CD4-positive, alpha-beta memory T cell (primary cell): ENCODE measurements around the gene UBC. TPM values are rescaled to one million over a fixed set of nuclear protein-coding genes. Genes with fewer than 3 reads are reported as not detected.
"Not testable (repeated sequence)": the region's sequence is repeated elsewhere in the genome, so short reads cannot be mapped to it uniquely, and the experiment has no call there.

Source experiments
- CTCF ChIA-PET: fragments of 350-600 bp; sonication (Branson Sonifier 250); formaldehyde crosslinking; loops from one replicate; lab custom pipeline; 2021; ENCODE audit warnings: inconsistent platforms; ENCODE audit not compliant: partially characterized antibody; lab: Charles Lee
- POLR2A ChIA-PET: fragments of 350-600 bp; sonication (Branson Sonifier 250); formaldehyde crosslinking; loops from one replicate; lab custom pipeline; 2021; ENCODE audit not compliant: partially characterized antibody; lab: Charles Lee
- DNase-seq, 5 donors: peaks; one replicate each; pipeline versions ENCODE4 v3.0.0 to v3.0.0-alpha.2; 2020 to 2022; ENCODE audit warnings: mixed read lengths in 1 of 5
- H3K27ac ChIP-seq: one replicate; pipeline ENCODE4 v1.7.0; 2013; ENCODE audit warnings: low read depth, low read length
- H3K27me3 ChIP-seq: 2 replicates; pipeline ENCODE4 v1.7.0; 2013; ENCODE audit warnings: mild to moderate bottlenecking, low read length, moderate library complexity; ENCODE audit not compliant: insufficient read depth
- H3K36me3 ChIP-seq: 2 replicates; pipeline ENCODE4 v1.7.0; 2013; ENCODE audit warnings: mild to moderate bottlenecking, low read length, moderate library complexity; ENCODE audit not compliant: insufficient read depth
- H3K4me1 ChIP-seq: 2 replicates; pipeline ENCODE4 v1.7.0; 2013; ENCODE audit warnings: mild to moderate bottlenecking, low read length, moderate library complexity; ENCODE audit not compliant: insufficient read depth
- H3K4me3 ChIP-seq, 2 donors: one replicate each; pipeline ENCODE4 v1.7.0; 2013; ENCODE audit warnings: low read length in 2 of 2, mild to moderate bottlenecking in 1 of 2
- H3K9me3 ChIP-seq, 2 donors: one replicate each; pipeline ENCODE4 v1.7.0; 2013; ENCODE audit warnings: low read length in 2 of 2, control low read depth in 1 of 2; ENCODE audit not compliant: control insufficient read depth in 1 of 2
- H3K27ac Mint-ChIP-seq, 7 donors: one replicate each; pipeline ENCODE4 v1.8.0; 2020 to 2021; ENCODE audit warnings: mixed read lengths in 7 of 7, mild to moderate bottlenecking in 6 of 7, inconsistent platforms in 3 of 7, moderate library complexity in 3 of 7
- H3K27me3 Mint-ChIP-seq, 2 donors: one replicate each; pipeline ENCODE4 v1.8.0; 2020 to 2021; ENCODE audit warnings: mixed read lengths in 2 of 2
- H3K36me3 Mint-ChIP-seq, 2 donors: one replicate each; pipeline ENCODE4 v1.8.0; 2020 to 2021; ENCODE audit warnings: mixed read lengths in 2 of 2, inconsistent platforms in 1 of 2, mild to moderate bottlenecking in 1 of 2
- H3K4me1 Mint-ChIP-seq, 4 donors: one replicate each; pipeline ENCODE4 v1.8.0; 2020 to 2021; ENCODE audit warnings: mixed read lengths in 4 of 4, mild to moderate bottlenecking in 1 of 4
- H3K4me3 Mint-ChIP-seq, 8 donors: one replicate each; pipeline ENCODE4 v1.8.0; 2020 to 2021; ENCODE audit warnings: mixed read lengths in 8 of 8, mild to moderate bottlenecking in 7 of 8, moderate library complexity in 6 of 8, inconsistent platforms in 3 of 8
- H3K9me3 Mint-ChIP-seq, 8 donors: one replicate each; pipeline ENCODE4 v1.8.0; 2020 to 2021; ENCODE audit warnings: mixed read lengths in 8 of 8, mild to moderate bottlenecking in 5 of 8, inconsistent platforms in 3 of 8, moderate library complexity in 1 of 8
- intact Hi-C: fragments of 100-400 bp; cut with micrococcal nuclease; formaldehyde crosslinking; loops from one replicate; pipeline ENCODE4 v1.15.1; 2023
- polyA plus RNA-seq, 2 donors: library from polyadenylated mRNA; unstranded; fragments of 300-500 nt; fragmentation: Illumina TruSeq; gene quantifications; one replicate each; pipeline ENCODE4 v1.2.3, GENCODE V29; 2021
- total RNA-seq, 2 experiments: library from RNA; stranded (reverse); gene quantifications; one replicate each; pipeline ENCODE4 v1.2.3, GENCODE V29; 2021

UBC gene
- total and polyA plus RNA-seq, 4 experiments from 2014 or later = 853 to 1,668 (median 868) TPM

DNA sequence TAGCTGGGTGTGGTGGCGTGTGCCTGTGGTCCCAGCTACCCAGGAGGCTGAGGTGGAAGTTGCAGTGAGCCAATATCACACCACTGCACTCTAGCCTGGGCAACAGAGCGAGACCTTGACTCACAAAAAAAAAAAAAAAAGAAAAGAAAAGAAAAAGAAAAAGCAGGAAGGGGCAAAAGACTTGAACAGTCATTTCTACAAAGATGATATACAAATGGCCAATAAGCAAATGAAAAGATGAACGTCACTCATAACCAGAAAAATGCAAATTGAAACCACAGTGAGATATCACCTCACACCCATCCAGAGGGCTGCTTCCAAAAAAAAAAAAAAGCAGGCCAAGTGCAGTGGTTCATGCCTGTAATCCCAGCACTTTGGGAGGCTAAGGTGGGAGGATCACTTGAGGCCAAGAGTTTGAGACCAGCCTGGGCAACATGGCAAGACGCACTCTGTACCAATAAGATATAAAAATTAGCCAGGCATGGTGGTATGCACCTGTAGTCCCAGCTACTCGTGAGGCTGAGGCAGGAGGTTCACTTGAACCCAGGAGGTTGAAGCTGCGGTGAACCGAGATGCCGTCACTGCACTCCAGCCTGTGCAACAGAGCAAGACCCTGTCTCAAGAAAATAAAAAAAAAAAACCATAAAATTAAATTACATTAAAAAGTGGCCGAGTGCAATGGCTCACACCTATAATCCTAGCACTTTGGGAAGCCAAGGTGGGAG lies 20.5 kb downstream of the UBC start:
- Mint-ChIP-seq H3K36me3 (no peaks in the 10 kb centered on the region), H3K27me3 (no peaks in the 10 kb centered on the region), H3K27ac (no peak overlapping the region), H3K4me1 (peaks cover 8 to 11% (median 11%) of the 10 kb centered on the region in 4 donors), H3K9me3 (no peaks in the 10 kb centered on the region), H3K4me3 (no peak overlapping the region)
- H3K4me3 ChIP-seq = no peak overlapping the region
- no peak for DNase-seq
- H3K4me1 ChIP-seq = peaks cover 9% of the 10 kb centered on the region
- H3K27ac ChIP-seq = no peak overlapping the region
- CTCF ChIA-PET = interaction anchor here (1.0 to 1.9 kb wide), 2 partner anchors 13 to 46 kb away, joined by 3 to 7 read pairs; no protein-coding TSS in a partner anchor
- no peaks in the 10 kb centered on the region for H3K9me3 ChIP-seq
- no peaks in the 10 kb centered on the region for H3K27me3 ChIP-seq
- intact Hi-C loops = no loop called here
- H3K36me3 ChIP-seq = no peaks in the 10 kb centered on the region
- POLR2A ChIA-PET = no interaction called here

DNA sequence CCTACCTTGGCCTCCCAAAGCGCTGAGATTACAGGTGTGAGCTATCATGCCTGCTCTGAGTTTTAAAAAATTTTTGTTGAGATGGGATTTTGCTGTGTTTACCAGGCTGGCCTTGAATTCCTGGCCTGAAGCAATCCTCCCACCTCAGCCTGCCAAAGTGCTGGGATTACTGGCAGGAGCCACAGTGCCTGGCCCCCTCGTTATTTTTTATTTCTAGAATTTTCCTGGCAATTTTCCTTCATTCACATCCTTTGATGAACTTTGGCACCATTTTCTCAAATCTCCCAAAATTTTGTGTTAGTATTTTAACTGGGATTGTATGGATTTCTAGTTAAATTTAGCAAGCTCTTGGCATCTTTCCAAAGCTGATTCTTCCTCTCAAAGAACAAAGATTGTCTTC lies 26.2 kb downstream of the UBC start:
- no peak for DNase-seq
- POLR2A ChIA-PET = no interaction called here
- H3K4me1 ChIP-seq = no peaks in the 10 kb centered on the region
- CTCF ChIA-PET = interaction anchor here (1.5 to 1.6 kb wide), 2 partner anchors 18 to 52 kb away, joined by 4 to 6 read pairs; no protein-coding TSS in a partner anchor
- no peaks in the 10 kb centered on the region for H3K36me3 Mint-ChIP-seq
- no peaks in the 10 kb centered on the region for H3K9me3 ChIP-seq
- no peak overlapping the region for H3K4me3 Mint-ChIP-seq
- H3K9me3 Mint-ChIP-seq = no peaks in the 10 kb centered on the region
- H3K27ac ChIP-seq = no peak overlapping the region
- no peak overlapping the region for H3K27ac Mint-ChIP-seq
- H3K4me3 ChIP-seq = no peak overlapping the region
- intact Hi-C loops = no loop called here
- H3K27me3 Mint-ChIP-seq = no peaks in the 10 kb centered on the region
- H3K4me1 Mint-ChIP-seq = no peaks in the 10 kb centered on the region
- no peaks in the 10 kb centered on the region for H3K36me3 ChIP-seq
- no peaks in the 10 kb centered on the region for H3K27me3 ChIP-seq

DNA sequence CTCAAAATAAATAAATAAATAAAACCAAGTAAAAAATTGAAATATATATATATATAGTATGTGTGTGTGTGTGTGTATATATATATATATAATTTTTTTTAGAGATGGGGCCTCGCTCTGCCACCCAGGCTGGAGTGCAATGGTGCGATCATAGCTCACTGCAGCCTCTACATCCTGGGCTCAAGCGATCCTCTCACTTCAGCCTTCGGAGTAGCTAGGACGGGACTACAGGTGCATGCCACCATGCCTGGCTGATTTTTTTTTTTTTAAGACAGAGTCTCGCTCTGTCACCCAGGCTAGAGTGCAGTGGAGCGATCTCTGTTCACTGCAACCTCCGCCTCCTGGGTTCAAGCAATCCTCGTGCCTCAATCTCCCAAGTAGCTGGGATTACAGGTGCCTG lies 26.7 kb downstream of the UBC start:
- H3K36me3 Mint-ChIP-seq, intact Hi-C loops, H3K36me3 ChIP-seq, H3K4me3 Mint-ChIP-seq, H3K27ac Mint-ChIP-seq, H3K27me3 ChIP-seq, H3K27ac ChIP-seq, H3K9me3 Mint-ChIP-seq, H3K4me1 Mint-ChIP-seq, POLR2A ChIA-PET, DNase-seq, H3K4me3 ChIP-seq, H3K4me1 ChIP-seq, H3K9me3 ChIP-seq, H3K27me3 Mint-ChIP-seq: not testable (repeated sequence)
- CTCF ChIA-PET = interaction anchor here (1.5 to 1.6 kb wide), 2 partner anchors 19 to 52 kb away, joined by 4 to 6 read pairs; no protein-coding TSS in a partner anchor

DNA sequence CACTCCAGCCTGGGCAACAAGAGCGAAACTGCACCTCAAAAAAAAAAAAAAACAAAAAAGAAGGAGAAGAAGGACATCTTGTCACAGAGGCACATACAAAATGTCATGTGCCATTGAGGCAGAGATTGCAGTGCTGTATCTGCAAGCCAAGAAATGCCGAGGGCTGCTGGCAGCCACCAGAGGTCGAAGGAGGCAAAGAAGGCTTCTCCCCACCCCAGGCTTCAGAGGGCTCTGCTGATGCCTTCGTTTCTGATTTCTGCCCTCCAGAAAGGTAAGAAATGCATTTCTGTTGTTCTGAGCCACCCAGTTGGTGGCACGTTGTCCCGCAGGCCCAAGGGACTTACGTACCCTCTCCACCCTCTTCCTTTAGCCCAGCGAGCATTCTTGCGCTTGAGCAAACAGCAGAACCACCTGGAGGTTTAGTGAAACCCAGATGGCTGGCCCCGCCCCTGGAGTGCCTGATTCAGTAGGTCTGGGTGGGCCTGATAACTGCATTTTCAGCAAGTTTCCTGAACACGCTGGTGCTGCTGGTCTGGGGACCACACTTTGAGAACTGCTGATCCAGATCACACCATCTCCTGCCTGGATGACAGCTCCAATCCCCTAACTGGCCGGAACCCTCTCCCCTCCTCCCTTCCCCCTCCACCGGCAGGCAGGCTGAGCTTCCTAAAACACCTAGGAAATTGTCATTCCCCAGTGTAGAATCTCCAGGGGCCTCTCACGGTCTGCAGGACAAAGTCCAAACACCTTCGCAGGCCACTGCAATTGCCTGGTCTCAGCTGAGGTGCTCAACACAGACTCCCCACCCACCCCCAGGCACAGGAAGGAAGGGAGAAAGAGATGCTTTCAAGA lies 29.6 kb downstream of the UBC start:
- Mint-ChIP-seq H3K27me3 (no peaks in the 10 kb centered on the region), H3K36me3 (no peaks in the 10 kb centered on the region), H3K27ac (no peak overlapping the region), H3K4me1 (peaks cover 5 to 17% (median 9%) of the 10 kb centered on the region in 4 donors), H3K4me3 (peak overlapping the region in 2 of 8 donors; percentile 26 to 29), H3K9me3 (no peaks in the 10 kb centered on the region)
- no peak for DNase-seq
- Histone ChIP-seq H3K9me3 (no peaks in the 10 kb centered on the region), H3K27ac (no peak overlapping the region), H3K36me3 (no peaks in the 10 kb centered on the region), H3K4me3 (no peak overlapping the region), H3K4me1 (peaks cover 4% of the 10 kb centered on the region), H3K27me3 (no peaks in the 10 kb centered on the region)
- CTCF ChIA-PET = no interaction called here
- intact Hi-C loops = no loop called here
- POLR2A ChIA-PET = no interaction called here

DNA sequence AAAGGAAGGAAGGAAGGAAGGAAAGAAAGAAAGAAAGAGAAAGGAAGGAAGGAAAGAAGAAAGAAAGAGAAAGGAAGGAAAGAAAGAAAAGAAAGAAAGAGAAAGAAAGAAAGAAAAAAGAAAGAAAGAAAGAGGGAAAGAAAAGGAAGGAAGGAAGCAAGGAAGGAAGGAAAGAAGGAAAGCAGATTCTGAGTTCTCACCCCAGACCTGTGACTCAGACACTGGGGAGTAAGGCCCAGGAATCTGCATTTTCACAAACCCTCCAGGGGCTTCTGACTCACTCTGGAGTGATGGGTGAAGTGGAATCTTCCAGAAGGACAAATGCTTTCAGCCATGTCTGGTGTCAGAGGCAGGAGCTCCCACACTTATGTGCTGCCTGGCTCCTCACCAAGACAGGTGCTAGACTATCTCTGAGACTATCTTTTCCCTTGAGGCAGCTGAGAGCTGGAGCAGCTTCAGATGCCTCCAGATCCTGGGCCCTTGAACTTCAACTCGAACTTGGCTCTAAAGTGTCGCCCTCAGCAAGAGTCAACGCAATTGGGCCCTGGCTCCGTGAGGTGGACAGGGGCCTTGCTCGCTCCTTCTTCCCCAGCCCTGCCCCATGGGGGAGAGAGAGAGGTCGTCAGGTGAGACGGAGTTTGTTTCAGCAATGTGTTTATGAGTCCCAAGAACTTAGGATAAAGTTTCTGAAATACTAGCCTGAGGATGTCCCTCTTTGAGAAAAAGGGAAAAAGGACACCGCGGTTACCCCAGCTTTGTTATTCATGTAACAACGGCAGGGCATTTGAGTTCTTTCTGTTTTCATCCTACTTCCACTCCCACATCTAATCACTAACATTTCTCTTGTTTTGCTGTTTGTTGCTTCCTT lies 31.0 kb downstream of the UBC start:
- Mint-ChIP-seq H3K36me3 (no peaks in the 10 kb centered on the region), H3K4me3 (no peak overlapping the region), H3K27me3 (peaks cover 0 to 2% of the 10 kb centered on the region in 2 donors), H3K27ac (peak overlapping the region in 3 of 7 donors; percentile 4 to 24 (median 5)), H3K4me1 (peaks cover 5 to 17% (median 11%) of the 10 kb centered on the region in 4 donors), H3K9me3 (no peaks in the 10 kb centered on the region)
- no peaks in the 10 kb centered on the region for H3K36me3 ChIP-seq
- H3K9me3 ChIP-seq = no peaks in the 10 kb centered on the region
- no peak for DNase-seq
- no peak overlapping the region for H3K4me3 ChIP-seq
- peaks cover 4% of the 10 kb centered on the region for H3K4me1 ChIP-seq
- intact Hi-C loops = no loop called here
- ChIA-PET POLR2A (no interaction called here), CTCF (no interaction called here)
- no peak overlapping the region for H3K27ac ChIP-seq
- H3K27me3 ChIP-seq = no peaks in the 10 kb centered on the region

DNA sequence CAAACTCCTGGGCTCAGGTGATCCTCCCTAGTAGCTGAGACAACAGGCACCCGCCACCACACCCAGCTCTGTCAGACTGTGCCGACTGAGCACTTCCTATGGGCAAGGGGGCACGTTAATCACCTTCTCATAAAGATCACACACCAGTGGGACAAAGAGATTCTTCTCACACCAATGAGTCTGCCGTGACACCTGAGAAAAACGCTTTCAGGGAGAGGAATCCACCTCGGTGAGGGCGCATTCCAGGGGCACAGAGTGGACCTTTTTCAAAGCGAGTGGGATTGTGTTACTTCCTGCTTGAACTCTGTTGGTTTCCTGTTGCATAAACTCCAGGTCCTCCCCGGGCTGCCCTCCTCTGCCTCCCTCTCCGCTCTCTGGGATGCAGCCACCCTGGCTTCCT lies 33.3 kb downstream of the UBC start:
- DNase-seq = no peak
- Mint-ChIP-seq H3K4me1 (peaks cover 5 to 17% (median 11%) of the 10 kb centered on the region in 4 donors), H3K4me3 (peak overlapping the region in 5 of 8 donors; percentile 15 to 68 (median 32)), H3K27ac (peak overlapping the region in 1 of 7 donors; percentile 80), H3K27me3 (peaks cover 0 to 2% of the 10 kb centered on the region in 2 donors), H3K9me3 (no peaks in the 10 kb centered on the region), H3K36me3 (no peaks in the 10 kb centered on the region)
- H3K27me3 ChIP-seq = no peaks in the 10 kb centered on the region
- no peaks in the 10 kb centered on the region for H3K36me3 ChIP-seq
- peaks cover 4% of the 10 kb centered on the region for H3K4me1 ChIP-seq
- no peak overlapping the region for H3K27ac ChIP-seq
- POLR2A ChIA-PET = no interaction called here
- no peak overlapping the region for H3K4me3 ChIP-seq
- CTCF ChIA-PET = interaction anchor here (2.3 kb wide), 1 partner anchor 25 kb away, joined by 9 read pairs; no protein-coding TSS in a partner anchor
- intact Hi-C loops = no loop called here
- H3K9me3 ChIP-seq = no peaks in the 10 kb centered on the region
